IMR-90 (cell line): ENCODE results near the gene KRTAP9-2. TPM values are rescaled to one million over a fixed set of nuclear protein-coding genes. Genes with fewer than 3 reads are reported as not detected.

ENCODE experiments used
- ATAC-seq: fragments of 200-7000 bp; cut with Tn5 transposase; 2 replicates; pipeline ENCODE4 v1.9.1; 2020; ENCODE audit warnings: low read depth, mild to moderate bottlenecking, moderate library complexity
- BruUV-seq: library from RNA; stranded (reverse); fragments of 400-500 nt; replicated peaks from 2 replicates; lab custom pipeline; 2021; lab: Mats Ljungman, UMichigan
- CTCF ChIA-PET: fragments of 300-600 bp; formaldehyde crosslinking; extraction: SDS; loops from one replicate; lab custom pipeline; 2021; ENCODE audit warnings: antibody characterized with exemption; lab: Yijun Ruan, JAX
- POLR2A ChIA-PET: fragments of 300-600 bp; sonication (Branson Sonifier 250); formaldehyde crosslinking; loops from one replicate; lab custom pipeline; 2022; ENCODE audit warnings: antibody characterized with exemption; ENCODE audit not compliant: unreplicated experiment; lab: Charles Lee
- DNase-seq: peaks from one replicate; pipeline ENCODE4 v3.0.0; 2013
- H2AFZ ChIP-seq: replicated peaks from 2 replicates; pipeline ENCODE3; 2013; ENCODE audit warnings: low read length, mild to moderate bottlenecking; ENCODE audit not compliant: poor library complexity
- H2AK5ac ChIP-seq: 2 replicates; pipeline ENCODE4 v1.6.1; 2013; ENCODE audit warnings: low read depth, low read length, inconsistent platforms
- H2AK9ac ChIP-seq: replicated peaks from 2 replicates; pipeline ENCODE3; 2013; ENCODE audit warnings: mild to moderate bottlenecking, low read depth, low read length, moderate library complexity; ENCODE audit not compliant: poor library complexity
- H2BK120ac ChIP-seq: 2 replicates; pipeline ENCODE4 v1.6.1; 2013; ENCODE audit warnings: low read depth, low read length, inconsistent platforms
- H2BK15ac ChIP-seq: 3 replicates; pipeline ENCODE4 v1.6.1; 2013; ENCODE audit warnings: low read depth, low read length, inconsistent platforms
- H2BK20ac ChIP-seq: 2 replicates; pipeline ENCODE4 v1.6.1; 2013; ENCODE audit warnings: low read depth, mild to moderate bottlenecking, inconsistent platforms, low read length, moderate library complexity
- H2BK5ac ChIP-seq: 2 replicates; pipeline ENCODE4 v1.6.1; 2013; ENCODE audit warnings: mild to moderate bottlenecking, low read depth, low read length, inconsistent platforms; ENCODE audit not compliant: poor library complexity, severe bottlenecking
- H3K14ac ChIP-seq: replicated peaks from 2 replicates; pipeline ENCODE4 v1.6.1; 2013; ENCODE audit warnings: low read depth, low read length, inconsistent platforms
- H3K18ac ChIP-seq: 2 replicates; pipeline ENCODE4 v1.6.1; 2013; ENCODE audit warnings: low read depth, low read length, control low read depth
- H3K23ac ChIP-seq: 2 replicates; pipeline ENCODE4 v1.6.1; 2013; ENCODE audit warnings: low read depth, low read length, inconsistent platforms
- H3K27ac ChIP-seq: 2 replicates; pipeline ENCODE4 v1.5.1; 2013; ENCODE audit warnings: mild to moderate bottlenecking, control low read depth, low read length; ENCODE audit not compliant: insufficient read depth
- H3K27me3 ChIP-seq: 2 replicates; pipeline ENCODE4 v1.6.1; 2013; ENCODE audit warnings: low read length; ENCODE audit not compliant: control insufficient read depth, insufficient read depth
- H3K36me3 ChIP-seq: 2 replicates; pipeline ENCODE4 v1.6.1; 2013; ENCODE audit warnings: low read length, mixed read lengths; ENCODE audit not compliant: control insufficient read depth, insufficient read depth
- H3K4ac ChIP-seq: 2 replicates; pipeline ENCODE4 v1.6.1; 2013; ENCODE audit warnings: low read depth, low read length, inconsistent platforms
- H3K4me1 ChIP-seq: 2 replicates; pipeline ENCODE4 v1.6.1; 2013; ENCODE audit warnings: low read length, mixed read lengths; ENCODE audit not compliant: control insufficient read depth, insufficient read depth
- H3K4me2 ChIP-seq: 2 replicates; pipeline ENCODE4 v1.6.1; 2013; ENCODE audit warnings: low read depth, mild to moderate bottlenecking, control low read depth, low read length, moderate library complexity
- H3K4me3 ChIP-seq: 2 replicates; pipeline ENCODE4 v1.5.1; 2013; ENCODE audit warnings: low read depth, mild to moderate bottlenecking, control low read depth, low read length, moderate library complexity; ENCODE audit not compliant: insufficient read depth
- H3K56ac ChIP-seq: 2 replicates; pipeline ENCODE4 v1.6.1; 2013; ENCODE audit warnings: low read length, inconsistent platforms; ENCODE audit not compliant: insufficient read depth; ENCODE audit errors: extremely low read depth
- H3K79me1 ChIP-seq, 2 experiments: 2 replicates each; pipeline ENCODE4 v1.6.1; 2013; ENCODE audit warnings: low read length in 2 of 2, inconsistent platforms in 1 of 2, low read depth in 1 of 2
- H3K9ac ChIP-seq: 2 replicates; pipeline ENCODE4 v1.6.1; 2013; ENCODE audit warnings: low read depth, low read length, control low read depth
- H3K9me1 ChIP-seq: 2 replicates; pipeline ENCODE4 v1.6.1; 2013; ENCODE audit warnings: low read length, inconsistent platforms; ENCODE audit not compliant: insufficient read depth
- H3K9me3 ChIP-seq: 2 replicates; pipeline ENCODE4 v1.6.1; 2013; ENCODE audit warnings: low read length; ENCODE audit not compliant: control insufficient read depth, insufficient read depth
- H4K20me1 ChIP-seq: 2 replicates; pipeline ENCODE4 v1.6.1; 2013; ENCODE audit warnings: low read length, inconsistent platforms; ENCODE audit not compliant: insufficient read depth
- H4K5ac ChIP-seq: 2 replicates; pipeline ENCODE4 v1.6.1; 2013; ENCODE audit warnings: mild to moderate bottlenecking, low read depth, low read length, control low read depth
- H4K8ac ChIP-seq, 2 experiments: 2 replicates each; pipeline ENCODE4 v1.6.1; 2013; ENCODE audit warnings: low read depth in 2 of 2, low read length in 2 of 2, control low read depth in 1 of 2, inconsistent platforms in 1 of 2
- H4K91ac ChIP-seq: 2 replicates; pipeline ENCODE4 v1.6.1; 2013; ENCODE audit warnings: low read depth, low read length, inconsistent platforms; ENCODE audit not compliant: insufficient read depth
- BHLHE40 ChIP-seq: fragments of 150-350 bp; IDR thresholded peaks from 2 replicates; pipeline ENCODE4 v1.6.1; 2016; ENCODE audit warnings: mild to moderate bottlenecking, low read depth, low read length
- POLR2A ChIP-seq: IDR thresholded peaks from 2 replicates; pipeline ENCODE4 v1.6.1; 2012; ENCODE audit warnings: mild to moderate bottlenecking, low read depth, low read length
- WGBS, 2 experiments: methylation state at CpG; one replicate each; pipeline versions ENCODE4 v1.1.5 to v1.1.7; 2013; ENCODE audit warnings: missing lambda C conversion rate in 2 of 2; ENCODE audit not compliant: insufficient read length in 1 of 2; ENCODE audit errors: extremely low coverage in 2 of 2; 5-methylcytosine and 5-hydroxymethylcytosine counted together
- dilution Hi-C: fragments of 300-500 bp; cut with HindIII; formaldehyde crosslinking; loops from one replicate; pipeline ENCODE4 v1.14.3; 2018; ENCODE audit warnings: low sequenced_read_pairs; ENCODE audit not compliant: unreplicated experiment
- in situ Hi-C: fragments of 300-500 bp; cut with MboI; formaldehyde crosslinking; loops from 3 replicates; pipeline ENCODE4 v1.14.3; 2019; ENCODE audit warnings: low sequenced_read_pairs, inconsistent platforms, mixed read lengths
- intact Hi-C: fragments of 100-400 bp; cut with micrococcal nuclease; formaldehyde crosslinking; loops from 2 replicates; pipeline ENCODE4 v1.10.0; 2022
- polyA plus RNA-seq, 3 experiments: library from polyadenylated mRNA; depleted of rRNA; stranded (reverse); fragments of >200 nt; gene quantifications; 2 replicates each; pipeline ENCODE4 v1.2.3, GENCODE V29; 2012; ENCODE audit warnings: low replicate concordance in 1 of 3
- total RNA-seq: library from RNA; depleted of rRNA; stranded (reverse); fragments of >200 nt; gene quantifications from 2 replicates; pipeline ENCODE4 v1.2.3, GENCODE V29; 2012
- TF ChIP-seq, protein P1 (sequence below): fragments of 150-350 bp; IDR thresholded peaks from 2 replicates; pipeline ENCODE4 v1.6.1; 2017; ENCODE audit warnings: mild to moderate bottlenecking, antibody characterized with exemption, low read length, low read depth

The KRTAP9-2 gene
- total and polyA plus RNA-seq, 2 of the 4 experiments (the other 2 are of a cell fraction): not detected

DNA sequence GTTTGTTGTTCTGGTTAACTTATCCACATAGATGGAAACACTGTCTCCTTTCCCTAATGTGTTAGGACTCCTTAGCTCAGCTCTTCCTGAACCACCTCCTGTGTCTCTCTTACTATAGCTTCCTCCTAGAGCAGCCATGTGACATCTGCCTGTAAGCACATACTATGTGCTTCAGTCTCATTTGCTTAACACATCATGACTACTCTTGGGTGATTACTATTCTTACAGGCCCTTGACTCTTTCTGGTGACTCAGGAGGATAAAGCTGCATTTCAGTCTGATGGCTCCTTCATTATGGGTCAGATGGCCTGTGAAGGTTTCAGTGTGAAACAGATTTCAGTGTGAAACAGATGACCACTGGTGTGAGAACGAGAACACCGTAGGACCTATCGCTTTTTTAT lies 48.1 kb upstream of the KRTAP9-2 start:
- in situ Hi-C loops (no loop called here), dilution Hi-C loops (no loop called here), intact Hi-C loops (no loop called here)
- H3K4ac ChIP-seq: peak overlapping the region; percentile 57; the same call in 1 of the 2 replicates
- ATAC-seq (peak; percentile 40; the same call in 1 of the 2 replicates), DNase-seq (peak; percentile 72)
- H2AK9ac ChIP-seq: no peak overlapping the region
- no CpG with 5 or more reads among the region's 3 CpGs for WGBS, 2 experiments
- H2BK15ac ChIP-seq: 0 out of 3 replicates have a peak overlapping the region, but pooled peaks have one; percentile 38
- no peak overlapping the region for H3K56ac ChIP-seq
- no TSS peak for BruUV-seq
- peak overlapping the region; percentile 75 for H2BK5ac ChIP-seq
- H3K4me2 ChIP-seq: no peak overlapping the region
- H3K36me3 ChIP-seq: no peaks in the 10 kb centered on the region
- CTCF ChIA-PET: no interaction called here
- no peak overlapping the region for H2BK20ac ChIP-seq
- peak overlapping the region; percentile 72; the same call in 1 of the 2 replicates for H3K14ac ChIP-seq
- H3K9ac ChIP-seq: no peak overlapping the region
- peak overlapping the region; percentile 51; the same call in 1 of the 2 replicates for H4K5ac ChIP-seq
- peaks cover 3% of the 10 kb centered on the region; the same call in 1 of the 2 replicates for H3K4me1 ChIP-seq
- no peaks in the 10 kb centered on the region; the same call in 1 of the 2 replicates for H3K27me3 ChIP-seq
- H2AFZ ChIP-seq: peak overlapping the region; percentile 71
- no peak overlapping the region for H3K4me3 ChIP-seq
- H4K20me1 ChIP-seq: no peaks in the 10 kb centered on the region
- no peak overlapping the region for H3K27ac ChIP-seq
- peak overlapping the region; percentile 21; the same call in 1 of the 2 replicates for H2BK120ac ChIP-seq
- peak overlapping the region in 1 of 2 experiments; percentile 68; a peak in 1 of 4 replicates for H4K8ac ChIP-seq
- H3K23ac ChIP-seq: 0 out of 2 replicates have a peak overlapping the region, but pooled peaks have one; percentile 8
- no peaks in the 10 kb centered on the region for H3K79me1 ChIP-seq
- H2AK5ac ChIP-seq: peak overlapping the region; percentile 44; the same call in 1 of the 2 replicates
- H4K91ac ChIP-seq: no peak overlapping the region
- peak overlapping the region; percentile 75; the same call in 1 of the 2 replicates for H3K18ac ChIP-seq
- no peaks in the 10 kb centered on the region; the same call in 1 of the 2 replicates for H3K9me1 ChIP-seq
- TF ChIP-seq, protein P1, sequence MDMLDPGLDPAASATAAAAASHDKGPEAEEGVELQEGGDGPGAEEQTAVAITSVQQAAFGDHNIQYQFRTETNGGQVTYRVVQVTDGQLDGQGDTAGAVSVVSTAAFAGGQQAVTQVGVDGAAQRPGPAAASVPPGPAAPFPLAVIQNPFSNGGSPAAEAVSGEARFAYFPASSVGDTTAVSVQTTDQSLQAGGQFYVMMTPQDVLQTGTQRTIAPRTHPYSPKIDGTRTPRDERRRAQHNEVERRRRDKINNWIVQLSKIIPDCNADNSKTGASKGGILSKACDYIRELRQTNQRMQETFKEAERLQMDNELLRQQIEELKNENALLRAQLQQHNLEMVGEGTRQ: peak; percentile 42
- TF ChIP-seq POLR2A (no peak), BHLHE40 (no peak)
- H3K9me3 ChIP-seq: no peaks in the 10 kb centered on the region
- POLR2A ChIA-PET: interaction anchor here (0.7 kb wide), 1 partner anchor 153 kb away, joined by 3 read pairs; no protein-coding TSS in a partner anchor
